Progenitor cell of endocrine pancreas (in vitro differentiated cells): Measurements from ENCODE around the gene RPS5. TPM values are rescaled to one million over a fixed set of nuclear protein-coding genes. Genes with fewer than 3 reads are reported as not detected.

Experiments used
- DNase-seq: peaks from one replicate; pipeline ENCODE4 v3.0.0; 2021; ENCODE audit warnings: low spot score; ENCODE audit not compliant: unreplicated experiment
- H3K27ac Mint-ChIP-seq: 2 replicates; pipeline ENCODE4 v1.8.0; 2021; ENCODE audit warnings: mild to moderate bottlenecking, moderate library complexity, mixed read lengths
- H3K27me3 Mint-ChIP-seq: 2 replicates; pipeline ENCODE4 v1.8.0; 2021; ENCODE audit warnings: mixed read lengths
- H3K36me3 Mint-ChIP-seq: 2 replicates; pipeline ENCODE4 v1.8.0; 2022; ENCODE audit warnings: mixed read lengths; ENCODE audit not compliant: insufficient read depth
- H3K4me1 Mint-ChIP-seq: 2 replicates; pipeline ENCODE4 v1.8.0; 2021; ENCODE audit warnings: low read depth, mixed read lengths
- H3K4me3 Mint-ChIP-seq: 2 replicates; pipeline ENCODE4 v1.8.0; 2021; ENCODE audit warnings: low read depth, mild to moderate bottlenecking, moderate library complexity, mixed read lengths
- H3K9me3 Mint-ChIP-seq: 2 replicates; pipeline ENCODE4 v1.8.0; 2021; ENCODE audit warnings: low read depth, mixed read lengths
- total RNA-seq: library from RNA; stranded (reverse); gene quantifications from 2 replicates; pipeline ENCODE4 v1.2.1, GENCODE V29; 2021
- TF ChIP-seq, protein P1 (sequence below): fragments of 200-600 bp; sonication (generic); IDR thresholded peaks from one replicate; pipeline ENCODE4 v1.5.0; 2021; ENCODE audit warnings: antibody characterized with exemption, mild to moderate bottlenecking; ENCODE audit not compliant: unreplicated experiment

RPS5 gene
- total RNA-seq, 1 donor from 2014 or later, result 1,006 TPM

DNA sequence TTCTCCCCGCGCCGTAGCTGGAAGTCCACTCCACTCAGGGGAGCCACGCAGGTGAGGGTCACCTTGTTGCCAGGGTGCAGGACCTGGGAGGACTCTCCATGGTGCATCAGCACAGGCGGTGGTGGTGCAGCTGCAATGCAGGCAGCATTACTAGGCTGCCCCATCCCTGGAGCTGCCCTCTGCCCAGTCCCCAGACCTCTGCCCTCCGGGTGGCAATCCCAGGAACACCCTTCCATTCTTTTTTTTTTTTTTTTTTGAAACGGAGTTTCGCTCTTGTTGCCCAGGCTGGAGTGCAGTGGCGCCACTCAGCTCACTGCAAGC lies 35.6 kb upstream of the RPS5 start:
- Mint-ChIP-seq H3K27me3 (peaks cover 21% of the 10 kb centered on the region), H3K4me3 (no peak overlapping the region), H3K4me1 (peaks cover 3% of the 10 kb centered on the region), H3K27ac (no peak overlapping the region), H3K9me3 (no peaks in the 10 kb centered on the region), H3K36me3 (peaks cover 3% of the 10 kb centered on the region)
- TF ChIP-seq, protein P1, sequence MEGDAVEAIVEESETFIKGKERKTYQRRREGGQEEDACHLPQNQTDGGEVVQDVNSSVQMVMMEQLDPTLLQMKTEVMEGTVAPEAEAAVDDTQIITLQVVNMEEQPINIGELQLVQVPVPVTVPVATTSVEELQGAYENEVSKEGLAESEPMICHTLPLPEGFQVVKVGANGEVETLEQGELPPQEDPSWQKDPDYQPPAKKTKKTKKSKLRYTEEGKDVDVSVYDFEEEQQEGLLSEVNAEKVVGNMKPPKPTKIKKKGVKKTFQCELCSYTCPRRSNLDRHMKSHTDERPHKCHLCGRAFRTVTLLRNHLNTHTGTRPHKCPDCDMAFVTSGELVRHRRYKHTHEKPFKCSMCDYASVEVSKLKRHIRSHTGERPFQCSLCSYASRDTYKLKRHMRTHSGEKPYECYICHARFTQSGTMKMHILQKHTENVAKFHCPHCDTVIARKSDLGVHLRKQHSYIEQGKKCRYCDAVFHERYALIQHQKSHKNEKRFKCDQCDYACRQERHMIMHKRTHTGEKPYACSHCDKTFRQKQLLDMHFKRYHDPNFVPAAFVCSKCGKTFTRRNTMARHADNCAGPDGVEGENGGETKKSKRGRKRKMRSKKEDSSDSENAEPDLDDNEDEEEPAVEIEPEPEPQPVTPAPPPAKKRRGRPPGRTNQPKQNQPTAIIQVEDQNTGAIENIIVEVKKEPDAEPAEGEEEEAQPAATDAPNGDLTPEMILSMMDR, result no peak
- DNase-seq, result no peak

DNA sequence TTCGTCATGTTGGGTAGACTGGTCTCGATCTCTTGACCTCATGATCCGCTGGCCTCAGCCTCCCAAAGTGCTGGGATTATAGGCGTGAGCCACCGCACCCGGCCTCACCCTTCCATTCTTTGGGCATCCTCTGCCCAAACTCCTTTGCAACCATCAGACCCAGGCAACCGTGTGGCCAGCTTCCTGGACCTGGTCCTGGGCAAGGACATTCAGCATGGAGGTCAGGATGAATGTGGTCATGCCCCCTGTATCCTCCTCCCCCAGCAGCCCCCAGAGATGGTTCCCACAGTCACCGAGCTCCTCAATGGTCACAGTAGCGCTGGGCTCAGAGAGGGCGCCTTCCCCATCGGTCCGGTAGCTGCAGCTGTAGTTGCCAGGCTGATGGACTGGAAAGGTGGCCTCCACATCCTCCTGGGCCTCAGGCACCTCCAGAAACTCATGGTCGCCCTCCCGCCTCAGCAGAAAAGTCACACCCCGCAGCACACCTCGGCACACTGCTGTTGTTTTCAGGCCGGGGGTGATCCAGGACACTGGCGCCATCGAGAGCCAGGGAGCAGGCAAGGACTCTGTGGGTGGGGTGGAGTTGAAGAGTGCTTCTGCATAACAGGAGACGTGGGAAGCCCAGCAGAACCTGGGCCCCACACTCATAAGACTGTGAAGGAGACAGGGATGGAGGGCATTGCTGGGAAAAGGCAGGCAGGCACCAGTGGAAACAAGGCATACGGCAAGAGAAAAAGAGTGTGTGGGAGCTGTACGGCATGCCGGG lies 34.9 kb upstream of the RPS5 start:
- H3K27ac Mint-ChIP-seq, result no peak overlapping the region
- no peaks in the 10 kb centered on the region for H3K9me3 Mint-ChIP-seq
- no peak for DNase-seq
- TF ChIP-seq, protein P1, result no peak
- peaks cover 3% of the 10 kb centered on the region for H3K4me1 Mint-ChIP-seq
- H3K27me3 Mint-ChIP-seq, result peaks cover 17% of the 10 kb centered on the region
- peaks cover 3% of the 10 kb centered on the region for H3K36me3 Mint-ChIP-seq
- H3K4me3 Mint-ChIP-seq, result no peak overlapping the region

DNA sequence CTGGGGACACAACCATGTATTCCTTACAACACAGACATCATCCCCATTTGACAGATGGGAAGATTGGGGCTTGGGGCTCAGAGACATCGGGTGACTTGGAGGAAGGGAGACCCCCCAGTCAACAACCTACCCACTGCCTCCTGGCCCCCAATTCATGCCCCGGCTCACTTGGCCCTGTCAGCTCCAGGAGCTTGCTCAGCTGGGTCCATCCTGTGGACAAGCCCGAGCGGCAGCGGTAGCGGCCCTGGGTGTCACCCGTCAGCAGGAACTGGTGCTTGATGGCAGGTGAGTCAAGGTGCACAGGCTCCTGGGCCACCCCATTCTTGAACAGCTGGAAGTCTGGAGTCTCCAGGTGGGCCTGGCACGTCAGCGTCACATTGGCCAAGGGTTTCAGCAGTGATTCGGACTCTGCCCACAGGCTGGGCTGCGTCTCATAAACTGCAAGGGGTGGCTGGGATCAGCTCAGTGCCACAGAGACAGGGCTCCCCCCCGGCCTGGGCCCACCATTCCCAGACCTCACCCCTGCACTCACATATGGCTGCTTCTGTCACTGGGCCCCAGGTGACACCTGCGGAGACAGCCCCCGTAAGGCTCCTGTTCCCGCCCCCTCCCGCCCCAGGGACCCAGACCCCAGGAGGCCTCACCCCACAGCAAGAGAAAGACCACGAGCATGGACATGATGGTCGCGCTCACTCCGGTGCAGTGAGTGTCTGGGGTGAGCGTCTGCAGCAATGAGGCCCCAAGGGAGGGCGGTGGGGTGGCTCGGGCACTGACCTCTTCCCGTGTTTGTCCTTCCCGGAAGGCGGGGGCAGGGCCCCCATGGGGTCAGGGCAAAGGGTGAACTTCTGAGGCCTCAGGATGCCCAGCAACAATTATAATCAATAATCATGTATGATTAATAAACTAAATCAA lies 34.1 kb upstream of the RPS5 start, which contains the start of gene A1BG:
TSS of gene A1BG (minus strand) at position 733 of the 912 bp plus-strand sequence. CDS start at position 678, 55 bp downstream.
- H3K36me3 Mint-ChIP-seq, result peaks cover 3% of the 10 kb centered on the region
- peaks cover 12% of the 10 kb centered on the region for H3K27me3 Mint-ChIP-seq
- TF ChIP-seq, protein P1, result no peak
- peaks cover 2% of the 10 kb centered on the region for H3K4me1 Mint-ChIP-seq
- no peaks in the 10 kb centered on the region for H3K9me3 Mint-ChIP-seq
- no peak within 1 kb of the TSS for H3K27ac Mint-ChIP-seq
- DNase-seq, result no peak
- no peak within 1 kb of the TSS for H3K4me3 Mint-ChIP-seq

DNA sequence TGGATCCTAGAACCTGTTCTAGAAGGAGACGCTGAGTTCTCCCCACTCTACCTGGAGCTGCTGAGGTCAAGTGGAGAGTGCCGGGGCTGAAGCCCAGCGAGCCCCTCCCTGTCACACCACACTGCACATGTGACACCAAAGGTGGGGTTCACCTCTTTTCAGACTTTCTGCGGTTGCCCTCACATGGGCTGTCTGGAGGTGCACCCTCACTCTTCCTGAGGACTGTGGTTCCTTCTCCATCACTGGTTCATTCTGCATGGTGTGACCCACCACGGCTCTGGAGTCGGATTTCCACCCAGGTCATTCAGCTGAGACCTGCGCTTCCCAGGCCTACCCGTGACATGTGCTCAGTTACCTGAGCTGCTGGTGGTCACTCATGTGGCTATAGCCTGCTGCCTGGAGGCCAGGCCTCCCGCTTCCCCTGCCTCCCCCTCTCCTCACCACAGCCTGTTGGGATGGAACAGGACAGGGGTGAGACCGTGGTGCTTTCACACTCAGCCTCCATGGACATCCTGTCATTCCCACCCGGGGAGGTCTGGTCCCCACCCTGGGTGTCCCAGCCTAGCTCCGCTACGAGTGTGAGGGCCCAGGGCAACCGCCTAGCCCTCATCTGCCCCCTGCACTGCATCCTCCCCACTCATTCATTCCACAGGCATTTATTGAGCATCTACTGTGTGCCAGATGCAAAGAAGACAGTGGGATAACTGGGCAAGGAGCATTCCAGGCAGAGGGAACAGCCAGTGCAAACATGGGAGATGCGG lies 33.2 kb upstream of the RPS5 start:
- H3K27me3 Mint-ChIP-seq, result peaks cover 4% of the 10 kb centered on the region
- H3K36me3 Mint-ChIP-seq, result peaks cover 3% of the 10 kb centered on the region
- no peak for DNase-seq
- no peak overlapping the region for H3K4me3 Mint-ChIP-seq
- TF ChIP-seq, protein P1, result no peak
- no peak overlapping the region for H3K27ac Mint-ChIP-seq
- no peaks in the 10 kb centered on the region for H3K9me3 Mint-ChIP-seq
- H3K4me1 Mint-ChIP-seq, result peaks cover 2% of the 10 kb centered on the region
